Fibroblast of skin of right quadriceps (primary cell): ENCODE measurements around the gene TMEM74B.
A peak's percentile ranks its signal among the peaks of the same experiment; 100 is the strongest.
"Not testable (repeated sequence)": the region's sequence is repeated elsewhere in the genome, so short reads cannot be mapped to it uniquely, and the experiment has no call there.

Source experiments
- DNase-seq: peaks from one replicate; pipeline ENCODE4 v3.0.0-alpha.2; 2013

The TMEM74B gene

DNA sequence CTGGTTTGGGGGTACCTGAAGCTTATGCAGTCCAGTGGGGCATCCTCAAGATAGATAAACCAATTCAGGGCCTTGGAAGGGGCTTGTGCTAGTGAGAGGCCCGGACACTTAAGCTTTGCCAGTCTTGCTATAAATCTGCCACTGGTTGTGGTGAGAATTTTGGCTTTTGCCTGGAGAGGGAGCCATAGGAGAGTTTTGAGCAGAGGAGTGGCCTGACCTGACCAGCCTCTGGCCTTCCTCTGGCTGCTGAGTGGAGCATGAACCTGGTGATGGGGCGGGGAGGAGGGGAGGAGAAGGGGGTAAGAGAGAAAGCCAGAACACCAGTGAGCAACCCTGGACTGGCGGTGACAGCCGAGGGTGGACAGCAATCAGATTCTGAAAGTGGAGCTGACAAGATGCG is 7.1 kb downstream of the TMEM74B start:
- no peak for DNase-seq

DNA sequence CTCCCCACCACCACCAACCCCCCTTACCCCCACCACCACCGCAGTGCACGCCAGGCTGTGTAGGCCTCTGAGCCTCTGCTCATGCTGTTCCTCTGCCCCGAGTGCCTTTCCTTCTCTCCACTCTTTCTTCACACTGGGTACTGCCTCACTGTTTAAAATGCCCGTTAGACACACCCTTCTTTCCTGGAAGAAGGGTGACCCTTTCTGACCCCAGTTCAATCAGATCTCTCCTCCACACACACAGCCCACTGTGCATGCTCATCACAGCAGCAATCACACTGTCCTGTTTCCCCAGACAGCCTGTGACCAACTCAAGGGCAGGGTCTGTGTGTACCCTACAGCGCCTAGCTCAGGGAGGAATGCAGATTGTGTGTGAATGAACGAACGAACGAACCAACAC is 10.0 kb downstream of the TMEM74B start:
- no peak for DNase-seq

DNA sequence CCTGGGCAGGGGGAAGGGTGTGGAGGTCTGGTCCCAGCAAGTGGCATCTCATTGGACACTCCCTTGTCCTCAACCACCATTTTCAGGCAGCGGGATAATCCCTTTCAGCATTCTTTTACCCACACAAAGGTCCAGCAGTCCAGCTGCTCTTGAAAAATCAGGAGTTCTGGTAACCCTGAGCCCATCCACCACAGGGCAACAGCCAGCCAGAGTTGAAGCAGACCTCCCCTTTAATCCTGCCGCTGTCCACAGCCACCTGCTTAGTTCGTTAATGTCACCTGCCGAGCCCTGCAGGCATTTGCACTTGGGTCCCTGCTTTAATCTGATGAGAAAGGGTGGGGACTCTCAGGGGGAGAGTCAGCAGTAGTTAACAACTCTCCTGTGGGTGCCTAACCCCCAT is 11.1 kb downstream of the TMEM74B start:
- DNase-seq = no peak

- DNase-seq = peak; percentile 26
Observed at GRCh38 chr20:1171461-1172093, 13.2 kb downstream of the TMEM74B start.

DNA sequence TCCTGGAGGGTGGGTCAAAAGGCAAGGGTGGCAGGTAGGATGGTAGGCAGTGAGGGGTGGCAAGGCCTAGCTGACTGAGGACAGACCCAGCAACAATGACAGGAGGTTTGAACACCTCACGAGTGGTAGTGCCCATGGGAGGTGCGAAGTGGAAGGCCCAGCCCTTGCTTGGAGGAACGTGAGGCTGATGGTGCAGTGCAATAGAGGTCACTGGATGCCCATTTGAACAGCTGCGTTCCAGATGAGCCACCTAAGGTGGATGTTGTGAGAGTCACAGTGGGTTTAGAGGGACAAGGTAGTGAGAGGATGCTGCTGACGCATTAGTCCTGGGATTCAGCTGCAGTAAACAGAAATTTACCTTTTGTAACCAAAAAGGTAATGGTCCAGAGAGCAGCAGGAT is 15.6 kb downstream of the TMEM74B start:
- DNase-seq = no peak

GRCh38 chr20:1166948-1167720 is 17.6 kb downstream of the TMEM74B start:
- DNase-seq = no peak

- no peak for DNase-seq
Observed at GRCh38 chr20:1165941-1166340, 18.8 kb downstream of the TMEM74B start.

GRCh38 chr20:1165521-1165920 is 19.3 kb downstream of the TMEM74B start:
- DNase-seq = no peak

DNA sequence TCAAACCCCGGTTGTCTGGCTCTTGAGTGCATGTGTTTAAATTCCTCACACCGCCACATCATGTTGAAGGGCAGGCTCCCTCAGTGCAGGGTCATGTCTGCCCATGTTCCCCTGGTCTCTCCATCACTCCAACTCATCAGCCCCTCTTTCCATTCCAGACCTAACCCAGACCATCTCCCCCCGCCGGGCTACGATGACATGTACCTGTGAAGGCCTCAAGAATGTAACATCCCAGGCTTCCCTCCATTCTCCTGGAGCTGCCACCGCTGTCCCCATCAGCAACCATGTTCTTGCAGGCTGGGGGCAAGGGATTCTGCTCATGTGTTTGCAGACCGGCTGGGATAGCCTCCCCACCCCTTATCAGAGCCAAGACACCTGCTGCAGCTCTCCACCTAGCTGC is 19.9 kb downstream of the TMEM74B start:
- no peak for DNase-seq

DNA sequence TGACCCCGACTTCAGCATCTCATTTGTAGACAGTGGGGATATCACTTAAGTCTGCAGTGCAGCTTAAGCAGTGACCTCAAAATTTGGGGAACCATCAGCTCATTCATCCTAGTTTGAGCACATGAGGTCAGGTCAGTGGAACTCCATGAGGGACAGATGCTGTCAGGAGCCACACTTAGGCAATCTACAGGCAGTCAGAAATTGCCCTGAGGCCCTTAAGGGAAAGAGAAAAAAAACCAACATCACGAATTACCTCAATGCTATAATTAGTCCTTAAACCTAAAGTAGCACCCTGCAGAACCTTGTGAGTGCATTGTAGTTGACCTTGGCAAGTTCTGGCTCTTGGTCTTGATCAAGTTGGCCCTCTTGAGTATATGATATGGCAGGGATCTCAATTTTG is 21.1 kb downstream of the TMEM74B start:
- no peak for DNase-seq

- DNase-seq = no peak
Observed at GRCh38 chr20:1163105-1163504, 21.7 kb downstream of the TMEM74B start.

- DNase-seq = no peak
Observed at GRCh38 chr20:1160991-1161390, 23.8 kb downstream of the TMEM74B start.

GRCh38 chr20:1160496-1160895 is 24.3 kb downstream of the TMEM74B start:
- no peak for DNase-seq

GRCh38 chr20:1155342-1155741 is 29.4 kb downstream of the TMEM74B start:
- no peak for DNase-seq

- DNase-seq = no peak
Observed at GRCh38 chr20:1154691-1155090, 30.1 kb downstream of the TMEM74B start.

- no peak for DNase-seq
Observed at GRCh38 chr20:1154226-1154625, 30.6 kb downstream of the TMEM74B start.

- no peak for DNase-seq
Observed at GRCh38 chr20:1150968-1151367, 33.8 kb downstream of the TMEM74B start.

GRCh38 chr20:1150218-1150617 is 34.6 kb downstream of the TMEM74B start:
- DNase-seq = no peak

DNA sequence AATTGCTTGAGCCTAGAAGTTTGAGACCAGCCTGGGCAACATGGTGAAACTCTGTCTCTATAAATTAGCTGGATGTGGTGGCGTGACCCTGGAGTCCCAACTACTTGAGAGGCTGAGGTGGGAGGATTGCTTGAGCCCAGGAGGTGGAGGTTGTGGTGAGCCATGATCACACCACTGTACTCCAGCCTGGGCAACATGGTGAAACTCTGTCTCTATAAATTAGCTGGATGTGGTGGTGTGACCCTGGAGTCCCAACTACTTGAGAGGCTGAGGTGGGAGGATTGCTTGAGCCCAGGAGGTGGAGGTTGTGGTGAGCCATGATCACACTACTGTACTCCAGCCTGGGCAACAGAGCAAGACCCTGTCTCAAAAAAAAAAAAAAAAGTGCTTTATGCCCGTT is 35.0 kb downstream of the TMEM74B start:
- not testable (repeated sequence) for DNase-seq

GRCh38 chr20:1146957-1147356 is 37.8 kb downstream of the TMEM74B start:
- no peak for DNase-seq

DNA sequence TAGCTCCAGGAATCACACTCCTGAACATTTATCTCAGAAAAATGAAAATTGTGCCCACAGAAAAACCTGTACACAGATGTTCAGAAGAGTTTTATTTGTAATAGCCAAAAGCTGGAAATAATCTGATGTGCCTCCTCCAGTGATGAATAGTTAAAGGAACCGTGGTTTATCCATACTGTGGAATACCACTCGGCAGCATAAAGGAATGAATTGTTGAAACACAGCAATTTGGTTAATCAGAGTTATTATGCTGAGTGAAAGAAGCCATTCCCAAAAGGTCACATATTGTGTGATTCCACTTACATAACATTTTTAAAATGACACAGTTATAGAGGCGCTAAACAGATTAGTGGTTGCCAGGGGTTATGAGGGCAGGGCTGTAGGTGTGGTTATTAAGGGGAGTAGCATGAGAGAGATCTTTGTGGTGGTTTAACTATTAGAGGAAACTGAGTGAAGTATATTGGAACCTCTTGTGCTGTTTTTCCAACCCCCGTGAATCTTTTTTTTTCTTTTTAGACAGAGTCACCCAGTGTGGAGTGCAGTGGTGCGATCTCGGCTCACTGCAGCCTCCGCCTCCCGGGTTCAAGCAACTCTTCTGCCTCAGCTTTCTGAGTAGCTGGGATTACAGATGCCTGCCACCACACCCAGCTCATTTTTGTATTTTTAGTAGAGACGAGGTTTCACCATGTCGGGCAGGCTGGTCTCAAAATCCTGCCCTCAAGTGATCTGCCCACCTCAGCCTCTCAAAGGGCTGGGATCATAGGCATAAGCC is 40.2 kb downstream of the TMEM74B start:
- no peak for DNase-seq

- DNase-seq = no peak
Observed at GRCh38 chr20:1137236-1137635, 47.5 kb downstream of the TMEM74B start.

DNA sequence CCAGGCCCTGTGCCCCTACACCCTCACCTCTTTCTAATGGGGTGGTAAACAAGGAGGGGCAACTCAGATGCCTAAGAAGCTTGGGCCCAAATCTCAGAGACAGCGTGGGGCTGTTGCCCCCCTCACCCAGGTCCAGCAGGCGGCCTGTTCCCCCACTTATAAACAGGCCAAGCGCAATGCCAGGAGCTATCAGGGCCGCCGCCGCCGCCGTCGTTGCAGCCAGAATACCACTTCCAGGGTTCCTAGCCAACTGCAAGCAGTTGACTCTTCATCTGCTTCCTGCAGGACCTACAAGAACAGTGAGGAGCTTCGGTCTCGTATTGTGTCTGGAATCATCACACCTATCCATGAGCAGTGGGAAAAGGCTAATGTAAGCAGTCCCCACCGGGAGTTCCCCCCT is 49.9 kb downstream of the TMEM74B start:
- DNase-seq = no peak

DNA sequence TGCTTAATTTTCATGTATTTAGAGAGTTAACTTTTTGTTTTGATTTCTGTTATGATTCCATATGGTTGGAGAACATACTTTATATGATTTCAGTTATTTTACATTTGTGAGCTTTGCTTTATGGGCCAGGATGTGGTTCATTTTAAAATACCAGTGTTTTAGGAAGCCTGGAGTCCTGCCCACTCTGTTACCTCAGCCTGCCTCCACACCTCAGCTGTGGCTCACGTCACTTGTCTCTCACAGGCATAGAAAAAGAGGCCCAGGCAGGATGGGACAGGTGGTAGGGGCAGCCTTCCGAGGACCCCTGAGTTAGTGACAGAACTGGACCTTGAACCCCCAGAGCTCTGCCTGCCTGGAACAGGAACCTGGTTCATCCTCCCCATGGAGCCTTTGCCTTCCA is 50.4 kb downstream of the TMEM74B start:
- no peak for DNase-seq
